ENCODE measurements around the gene B3GAT1. TPM values are rescaled to one million over a fixed set of nuclear protein-coding genes. Genes with fewer than 3 reads are reported as not detected.
A peak's percentile ranks its signal among the peaks of the same experiment; 100 is the strongest.

The B3GAT1 gene
- total and polyA plus RNA-seq, 2 of the 13 experiments (the other 11 are each of a cell fraction or from before 2014, with no cell fraction given), result not detected

DNA sequence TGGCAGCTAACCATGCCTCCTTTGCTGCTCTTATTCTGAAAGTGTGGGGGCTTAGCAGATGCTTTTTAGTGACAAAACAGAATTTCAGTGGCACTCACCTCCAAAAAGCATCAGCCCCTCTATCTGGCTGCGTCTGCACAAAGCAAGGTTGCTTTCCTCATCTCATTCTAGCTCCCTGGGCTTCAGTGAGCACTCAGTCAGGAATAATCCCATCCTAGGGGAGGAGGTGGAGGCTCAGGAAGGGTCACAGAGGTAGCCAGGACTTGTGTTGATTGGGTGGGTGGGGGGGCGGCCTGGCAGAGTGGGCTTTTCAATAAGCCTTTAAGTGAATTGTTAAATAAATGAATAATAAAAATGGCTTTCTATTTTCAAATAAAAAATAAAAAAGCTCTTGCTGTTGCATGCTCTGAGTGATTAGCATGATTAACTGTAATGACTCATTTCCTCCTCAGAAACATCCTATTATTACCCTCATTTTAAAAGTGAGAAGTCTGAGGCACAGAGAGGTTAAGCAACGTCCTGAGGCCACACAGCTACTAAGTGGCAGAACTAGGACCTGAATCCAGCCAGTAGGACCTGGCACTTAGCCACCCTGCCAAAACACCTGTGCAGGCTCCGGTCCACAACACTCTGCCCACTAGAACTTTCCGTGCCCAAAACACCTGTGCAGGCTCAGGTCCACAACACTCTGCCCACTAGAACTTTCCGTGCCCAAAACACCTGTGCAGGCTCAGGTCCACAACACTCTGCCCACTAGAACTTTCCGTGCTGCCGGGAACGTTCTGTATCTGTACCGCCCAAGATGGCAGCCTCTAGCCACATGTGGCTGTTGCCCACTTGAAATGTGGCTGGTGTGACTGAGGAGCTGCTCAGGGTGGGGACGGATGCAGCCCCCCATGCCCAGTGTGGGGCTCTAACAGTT lies 5.5 kb downstream of the B3GAT1 start:
- no peak for FAIRE-seq
- Histone ChIP-seq H3K79me2 (ENCODE audit: insufficient read depth, low read length) (no peaks in the 10 kb centered on the region), H3K27me3 (ENCODE audit: control insufficient read depth in 1 of 2, insufficient read depth in 2 of 2, low read length in 2 of 2) (peaks cover 7 to 53% of the 10 kb centered on the region in 2 experiments; a peak in 4 of 5 replicates), H3K27ac (ENCODE audit: extremely low read length, insufficient read depth, low read length) (no peak overlapping the region), H3K36me3 (replicated peaks in 1 of 2; ENCODE audit: control insufficient read depth in 1 of 2, insufficient read depth in 2 of 2, low read length in 2 of 2) (no peaks in the 10 kb centered on the region), H3K4me3 (replicated peaks in 1 of 3; ENCODE audit: insufficient read depth in 1 of 3, low read depth in 2 of 3, low read length in 3 of 3) (no peak overlapping the region), H3K4me2 (ENCODE audit: low read depth, low read length) (no peak overlapping the region), H3K9ac (ENCODE audit: insufficient read depth, low read depth, low read length) (no peak overlapping the region), H4K20me1 (ENCODE audit: insufficient read depth, low read length) (no peaks in the 10 kb centered on the region), H3K4me1 (ENCODE audit: insufficient read depth, low read length) (no peaks in the 10 kb centered on the region), H2AFZ (ENCODE audit: low read length) (no peak overlapping the region), H3K9me3 (ENCODE audit: low read length) (no peaks in the 10 kb centered on the region)
- POLR2A ChIA-PET, result no interaction called here
- ATAC-seq, result no peak
- 21% methylated on average over 7 of the region's 11 CpGs for WGBS (ENCODE audit: low lambda C conversion rate)
- in situ Hi-C loops (cut with HindIII; ENCODE audit: extremely low pct_ligation_motif_present, low pct_unique_long_range_greater_than_20kb), result no loop called here
- CTCF ChIA-PET (ENCODE audit: low intra/inter-chr PET ratio, low total read pairs), result no interaction called here
- peak; percentile 59 for TF ChIP-seq ZNF768 (CRISPR knock-in tag; IDR thresholded peaks at IDR 0.05)
- TF ChIP-seq, protein P1, sequence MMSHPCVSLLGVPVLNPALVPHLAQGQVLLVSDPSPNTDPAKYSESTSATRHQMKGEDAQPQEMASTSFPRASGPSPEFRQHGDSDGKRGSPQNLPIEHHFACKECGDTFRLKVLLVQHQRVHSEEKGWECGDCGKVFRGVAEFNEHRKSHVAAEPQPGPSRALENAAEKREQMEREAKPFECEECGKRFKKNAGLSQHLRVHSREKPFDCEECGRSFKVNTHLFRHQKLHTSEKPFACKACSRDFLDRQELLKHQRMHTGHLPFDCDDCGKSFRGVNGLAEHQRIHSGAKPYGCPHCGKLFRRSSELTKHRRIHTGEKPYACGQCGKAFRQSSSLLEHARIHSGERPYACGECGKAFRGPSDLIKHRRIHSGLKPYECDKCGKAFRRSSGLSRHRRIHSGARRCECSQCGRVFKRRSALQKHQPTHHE (CRISPR knock-in tag; IDR thresholded peaks at IDR 0.05; ENCODE audit: borderline replicate concordance), result no peak
- no peak for TF ChIP-seq ZMAT3 (CRISPR knock-in tag; conservative IDR thresholded peaks at IDR 0.05)
- DNase-seq (ENCODE audit: low spot score), result no peak
- no TSS peak for BruUV-seq (replicated peaks)
- intact Hi-C loops (cut with micrococcal nuclease; ENCODE audit: unreplicated experiment), result no loop called here

- Histone ChIP-seq H3K27me3 (ENCODE audit: control insufficient read depth in 1 of 2, insufficient read depth in 2 of 2, low read length in 2 of 2) (peaks cover 5 to 47% of the 10 kb centered on the region in 2 experiments; a peak in 4 of 5 replicates), H3K4me2 (ENCODE audit: low read depth, low read length) (no peak overlapping the region), H3K4me3 (replicated peaks in 1 of 3; ENCODE audit: insufficient read depth in 1 of 3, low read depth in 2 of 3, low read length in 3 of 3) (no peak overlapping the region), H3K27ac (ENCODE audit: extremely low read length, insufficient read depth, low read length) (no peak overlapping the region), H3K9me3 (ENCODE audit: low read length) (no peaks in the 10 kb centered on the region), H2AFZ (ENCODE audit: low read length) (no peak overlapping the region), H3K36me3 (replicated peaks in 1 of 2; ENCODE audit: control insufficient read depth in 1 of 2, insufficient read depth in 2 of 2, low read length in 2 of 2) (no peaks in the 10 kb centered on the region), H4K20me1 (ENCODE audit: insufficient read depth, low read length) (no peaks in the 10 kb centered on the region), H3K79me2 (ENCODE audit: insufficient read depth, low read length) (no peaks in the 10 kb centered on the region), H3K4me1 (ENCODE audit: insufficient read depth, low read length) (no peaks in the 10 kb centered on the region), H3K9ac (ENCODE audit: insufficient read depth, low read depth, low read length) (no peak overlapping the region)
- no TSS peak for BruUV-seq (replicated peaks)
- no peak for DNase-seq (ENCODE audit: low spot score)
- CTCF ChIA-PET (ENCODE audit: low intra/inter-chr PET ratio, low total read pairs), result no interaction called here
- no peak for ATAC-seq
- 0% methylated on average over 2 of the region's 9 CpGs for WGBS (ENCODE audit: low lambda C conversion rate)
- POLR2A ChIA-PET, result no interaction called here
- in situ Hi-C loops (cut with HindIII; ENCODE audit: extremely low pct_ligation_motif_present, low pct_unique_long_range_greater_than_20kb), result no loop called here
- intact Hi-C loops (cut with micrococcal nuclease; ENCODE audit: unreplicated experiment), result no loop called here
- FAIRE-seq, result no peak
- TF ChIP-seq ZUFSP (CRISPR knock-in tag; IDR thresholded peaks at IDR 0.05; ENCODE audit: borderline replicate concordance) (no peak), ZNF558 (CRISPR knock-in tag; IDR thresholded peaks at IDR 0.05; ENCODE audit: borderline replicate concordance) (no peak), NFKB2 (CRISPR knock-in tag; IDR thresholded peaks at IDR 0.05; ENCODE audit: borderline replicate concordance) (no peak), NFE2 (CRISPR knock-in tag; IDR thresholded peaks at IDR 0.05) (no peak), GATAD1 (CRISPR knock-in tag; IDR thresholded peaks at IDR 0.05) (no peak), ZFP36 (IDR thresholded peaks at IDR 0.05; ENCODE audit: borderline replicate concordance, low read depth, low read length, partially characterized antibody) (no peak), CHCHD3 (CRISPR knock-in tag; IDR thresholded peaks at IDR 0.05) (no peak), MED13 (CRISPR knock-in tag; IDR thresholded peaks at IDR 0.05) (no peak), SMAD9 (CRISPR knock-in tag; IDR thresholded peaks at IDR 0.05) (no peak), RFXANK (CRISPR knock-in tag; IDR thresholded peaks at IDR 0.05) (no peak), FOXM1 (CRISPR knock-in tag; IDR thresholded peaks at IDR 0.05) (no peak), MLLT10 (CRISPR knock-in tag; IDR thresholded peaks at IDR 0.05) (no peak), ZNF672 (CRISPR knock-in tag; IDR thresholded peaks at IDR 0.05) (no peak), HOXA5 (CRISPR knock-in tag; IDR thresholded peaks at IDR 0.05) (no peak), TEAD3 (CRISPR knock-in tag; optimal IDR thresholded peaks at IDR 0.05; ENCODE audit: borderline replicate concordance) (no peak)
Observed at GRCh38 chr11:134405841-134406240, 6.2 kb downstream of the B3GAT1 start.
